IMR-90 (cell line): Measurements from ENCODE around the gene SFTPB. TPM values are rescaled to one million over a fixed set of nuclear protein-coding genes. Genes with fewer than 3 reads are reported as not detected.

ENCODE experiments used
- ATAC-seq: fragments of 200-7000 bp; cut with Tn5 transposase; 2 replicates; pipeline ENCODE4 v1.9.1; 2020; ENCODE audit warnings: low read depth, mild to moderate bottlenecking, moderate library complexity
- BruUV-seq: library from RNA; stranded (reverse); fragments of 400-500 nt; replicated peaks from 2 replicates; lab custom pipeline; 2021; lab: Mats Ljungman, UMichigan
- CTCF ChIA-PET: fragments of 300-600 bp; formaldehyde crosslinking; extraction: SDS; loops from one replicate; lab custom pipeline; 2021; ENCODE audit warnings: antibody characterized with exemption; lab: Yijun Ruan, JAX
- POLR2A ChIA-PET: fragments of 300-600 bp; sonication (Branson Sonifier 250); formaldehyde crosslinking; loops from one replicate; lab custom pipeline; 2022; ENCODE audit warnings: antibody characterized with exemption; ENCODE audit not compliant: unreplicated experiment; lab: Charles Lee
- DNase-seq: peaks from one replicate; pipeline ENCODE4 v3.0.0; 2013
- H2AFZ ChIP-seq: replicated peaks from 2 replicates; pipeline ENCODE3; 2013; ENCODE audit warnings: low read length, mild to moderate bottlenecking; ENCODE audit not compliant: poor library complexity
- H2AK5ac ChIP-seq: 2 replicates; pipeline ENCODE4 v1.6.1; 2013; ENCODE audit warnings: low read depth, low read length, inconsistent platforms
- H2AK9ac ChIP-seq: replicated peaks from 2 replicates; pipeline ENCODE3; 2013; ENCODE audit warnings: mild to moderate bottlenecking, low read depth, low read length, moderate library complexity; ENCODE audit not compliant: poor library complexity
- H2BK120ac ChIP-seq: 2 replicates; pipeline ENCODE4 v1.6.1; 2013; ENCODE audit warnings: low read depth, low read length, inconsistent platforms
- H2BK15ac ChIP-seq: 3 replicates; pipeline ENCODE4 v1.6.1; 2013; ENCODE audit warnings: low read depth, low read length, inconsistent platforms
- H2BK20ac ChIP-seq: 2 replicates; pipeline ENCODE4 v1.6.1; 2013; ENCODE audit warnings: low read depth, mild to moderate bottlenecking, inconsistent platforms, low read length, moderate library complexity
- H2BK5ac ChIP-seq: 2 replicates; pipeline ENCODE4 v1.6.1; 2013; ENCODE audit warnings: mild to moderate bottlenecking, low read depth, low read length, inconsistent platforms; ENCODE audit not compliant: poor library complexity, severe bottlenecking
- H3K14ac ChIP-seq: replicated peaks from 2 replicates; pipeline ENCODE4 v1.6.1; 2013; ENCODE audit warnings: low read depth, low read length, inconsistent platforms
- H3K18ac ChIP-seq: 2 replicates; pipeline ENCODE4 v1.6.1; 2013; ENCODE audit warnings: low read depth, low read length, control low read depth
- H3K23ac ChIP-seq: 2 replicates; pipeline ENCODE4 v1.6.1; 2013; ENCODE audit warnings: low read depth, low read length, inconsistent platforms
- H3K27ac ChIP-seq: 2 replicates; pipeline ENCODE4 v1.5.1; 2013; ENCODE audit warnings: mild to moderate bottlenecking, control low read depth, low read length; ENCODE audit not compliant: insufficient read depth
- H3K27me3 ChIP-seq: 2 replicates; pipeline ENCODE4 v1.6.1; 2013; ENCODE audit warnings: low read length; ENCODE audit not compliant: control insufficient read depth, insufficient read depth
- H3K36me3 ChIP-seq: 2 replicates; pipeline ENCODE4 v1.6.1; 2013; ENCODE audit warnings: low read length, mixed read lengths; ENCODE audit not compliant: control insufficient read depth, insufficient read depth
- H3K4ac ChIP-seq: 2 replicates; pipeline ENCODE4 v1.6.1; 2013; ENCODE audit warnings: low read depth, low read length, inconsistent platforms
- H3K4me1 ChIP-seq: 2 replicates; pipeline ENCODE4 v1.6.1; 2013; ENCODE audit warnings: low read length, mixed read lengths; ENCODE audit not compliant: control insufficient read depth, insufficient read depth
- H3K4me2 ChIP-seq: 2 replicates; pipeline ENCODE4 v1.6.1; 2013; ENCODE audit warnings: low read depth, mild to moderate bottlenecking, control low read depth, low read length, moderate library complexity
- H3K4me3 ChIP-seq: 2 replicates; pipeline ENCODE4 v1.5.1; 2013; ENCODE audit warnings: low read depth, mild to moderate bottlenecking, control low read depth, low read length, moderate library complexity; ENCODE audit not compliant: insufficient read depth
- H3K56ac ChIP-seq: 2 replicates; pipeline ENCODE4 v1.6.1; 2013; ENCODE audit warnings: low read length, inconsistent platforms; ENCODE audit not compliant: insufficient read depth; ENCODE audit errors: extremely low read depth
- H3K79me1 ChIP-seq, 2 experiments: 2 replicates each; pipeline ENCODE4 v1.6.1; 2013; ENCODE audit warnings: low read length in 2 of 2, inconsistent platforms in 1 of 2, low read depth in 1 of 2
- H3K9ac ChIP-seq: 2 replicates; pipeline ENCODE4 v1.6.1; 2013; ENCODE audit warnings: low read depth, low read length, control low read depth
- H3K9me1 ChIP-seq: 2 replicates; pipeline ENCODE4 v1.6.1; 2013; ENCODE audit warnings: low read length, inconsistent platforms; ENCODE audit not compliant: insufficient read depth
- H3K9me3 ChIP-seq: 2 replicates; pipeline ENCODE4 v1.6.1; 2013; ENCODE audit warnings: low read length; ENCODE audit not compliant: control insufficient read depth, insufficient read depth
- H4K20me1 ChIP-seq: 2 replicates; pipeline ENCODE4 v1.6.1; 2013; ENCODE audit warnings: low read length, inconsistent platforms; ENCODE audit not compliant: insufficient read depth
- H4K5ac ChIP-seq: 2 replicates; pipeline ENCODE4 v1.6.1; 2013; ENCODE audit warnings: mild to moderate bottlenecking, low read depth, low read length, control low read depth
- H4K8ac ChIP-seq, 2 experiments: 2 replicates each; pipeline ENCODE4 v1.6.1; 2013; ENCODE audit warnings: low read depth in 2 of 2, low read length in 2 of 2, control low read depth in 1 of 2, inconsistent platforms in 1 of 2
- H4K91ac ChIP-seq: 2 replicates; pipeline ENCODE4 v1.6.1; 2013; ENCODE audit warnings: low read depth, low read length, inconsistent platforms; ENCODE audit not compliant: insufficient read depth
- CEBPB ChIP-seq: IDR thresholded peaks from 2 replicates; pipeline ENCODE4 v1.6.1; 2012; ENCODE audit warnings: low read depth, low read length, improper control_type of control experiment
- FOS ChIP-seq: fragments of 150-350 bp; IDR thresholded peaks from 2 replicates; pipeline ENCODE4 v1.6.1; 2016; ENCODE audit warnings: low read depth, low read length
- MAFK ChIP-seq: IDR thresholded peaks from 2 replicates; pipeline ENCODE4 v1.6.1; 2012; ENCODE audit warnings: low read depth, low read length, improper control_type of control experiment
- POLR2A ChIP-seq: IDR thresholded peaks from 2 replicates; pipeline ENCODE4 v1.6.1; 2012; ENCODE audit warnings: mild to moderate bottlenecking, low read depth, low read length
- RAD21 ChIP-seq: IDR thresholded peaks from 2 replicates; pipeline ENCODE4 v1.6.1; 2012; ENCODE audit warnings: low read length, improper control_type of control experiment
- RFX5 ChIP-seq: IDR thresholded peaks from 2 replicates; pipeline ENCODE4 v1.8.0; 2012; ENCODE audit warnings: low read depth, mild to moderate bottlenecking, low read length, moderate library complexity
- SMC3 ChIP-seq: fragments of 150-350 bp; IDR thresholded peaks from 2 replicates; pipeline ENCODE4 v1.6.1; 2016; ENCODE audit warnings: low read depth, mild to moderate bottlenecking, antibody characterized with exemption, low read length, moderate library complexity
- WGBS, 2 experiments: methylation state at CpG; one replicate each; pipeline versions ENCODE4 v1.1.5 to v1.1.7; 2013; ENCODE audit warnings: missing lambda C conversion rate in 2 of 2; ENCODE audit not compliant: insufficient read length in 1 of 2; ENCODE audit errors: extremely low coverage in 2 of 2; 5-methylcytosine and 5-hydroxymethylcytosine counted together
- dilution Hi-C: fragments of 300-500 bp; cut with HindIII; formaldehyde crosslinking; loops from one replicate; pipeline ENCODE4 v1.14.3; 2018; ENCODE audit warnings: low sequenced_read_pairs; ENCODE audit not compliant: unreplicated experiment
- in situ Hi-C: fragments of 300-500 bp; cut with MboI; formaldehyde crosslinking; loops from 3 replicates; pipeline ENCODE4 v1.14.3; 2019; ENCODE audit warnings: low sequenced_read_pairs, inconsistent platforms, mixed read lengths
- intact Hi-C: fragments of 100-400 bp; cut with micrococcal nuclease; formaldehyde crosslinking; loops from 2 replicates; pipeline ENCODE4 v1.10.0; 2022
- polyA plus RNA-seq, 3 experiments: library from polyadenylated mRNA; depleted of rRNA; stranded (reverse); fragments of >200 nt; gene quantifications; 2 replicates each; pipeline ENCODE4 v1.2.3, GENCODE V29; 2012; ENCODE audit warnings: low replicate concordance in 1 of 3
- total RNA-seq: library from RNA; depleted of rRNA; stranded (reverse); fragments of >200 nt; gene quantifications from 2 replicates; pipeline ENCODE4 v1.2.3, GENCODE V29; 2012
- TF ChIP-seq, protein P1 (sequence below): conservative IDR thresholded peaks from 2 replicates; pipeline ENCODE4 v1.5.1; 2012; ENCODE audit warnings: mild to moderate bottlenecking, low read depth, low read length, improper control_type of control experiment

The SFTPB gene
- total and polyA plus RNA-seq, 2 of the 4 experiments (the other 2 are of a cell fraction): not detected

DNA sequence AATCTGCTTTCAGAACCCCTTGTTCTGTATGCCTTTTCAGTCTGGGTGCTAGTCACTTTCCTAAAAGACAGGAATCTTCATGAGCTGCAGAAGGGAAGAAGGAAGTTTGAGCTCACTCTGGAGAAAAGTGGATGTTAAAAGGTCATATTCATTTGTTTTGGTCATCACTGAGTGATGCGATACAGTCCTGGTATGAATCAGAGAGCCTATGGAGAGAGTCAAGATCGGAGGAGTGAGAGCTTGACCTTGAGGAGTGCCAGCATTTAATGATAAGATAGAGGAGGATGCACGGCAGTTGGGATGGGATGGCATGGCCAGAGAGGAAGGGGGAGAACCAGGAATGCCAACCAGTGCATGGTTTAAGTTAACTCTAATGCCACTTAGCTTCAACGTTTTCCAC is 32.4 kb downstream of the SFTPB start:
- no peak overlapping the region for H2AK5ac ChIP-seq
- H3K9ac ChIP-seq: no peak overlapping the region
- H3K4ac ChIP-seq: no peak overlapping the region
- no peak overlapping the region for H2AFZ ChIP-seq
- no peak overlapping the region for H2BK5ac ChIP-seq
- H3K4me2 ChIP-seq: no peak overlapping the region
- no peak overlapping the region for H3K56ac ChIP-seq
- TF ChIP-seq RAD21: no peak
- TF ChIP-seq RFX5: no peak
- TF ChIP-seq, protein P1, sequence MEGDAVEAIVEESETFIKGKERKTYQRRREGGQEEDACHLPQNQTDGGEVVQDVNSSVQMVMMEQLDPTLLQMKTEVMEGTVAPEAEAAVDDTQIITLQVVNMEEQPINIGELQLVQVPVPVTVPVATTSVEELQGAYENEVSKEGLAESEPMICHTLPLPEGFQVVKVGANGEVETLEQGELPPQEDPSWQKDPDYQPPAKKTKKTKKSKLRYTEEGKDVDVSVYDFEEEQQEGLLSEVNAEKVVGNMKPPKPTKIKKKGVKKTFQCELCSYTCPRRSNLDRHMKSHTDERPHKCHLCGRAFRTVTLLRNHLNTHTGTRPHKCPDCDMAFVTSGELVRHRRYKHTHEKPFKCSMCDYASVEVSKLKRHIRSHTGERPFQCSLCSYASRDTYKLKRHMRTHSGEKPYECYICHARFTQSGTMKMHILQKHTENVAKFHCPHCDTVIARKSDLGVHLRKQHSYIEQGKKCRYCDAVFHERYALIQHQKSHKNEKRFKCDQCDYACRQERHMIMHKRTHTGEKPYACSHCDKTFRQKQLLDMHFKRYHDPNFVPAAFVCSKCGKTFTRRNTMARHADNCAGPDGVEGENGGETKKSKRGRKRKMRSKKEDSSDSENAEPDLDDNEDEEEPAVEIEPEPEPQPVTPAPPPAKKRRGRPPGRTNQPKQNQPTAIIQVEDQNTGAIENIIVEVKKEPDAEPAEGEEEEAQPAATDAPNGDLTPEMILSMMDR: no peak
- TF ChIP-seq CEBPB: no peak
- no peak for TF ChIP-seq POLR2A
- no peak for TF ChIP-seq MAFK
- TF ChIP-seq SMC3: no peak
- TF ChIP-seq FOS: no peak
- BruUV-seq: no TSS peak
- peaks cover 6 to 41% of the 10 kb centered on the region in 2 experiments for H3K79me1 ChIP-seq
- H3K9me1 ChIP-seq: no peaks in the 10 kb centered on the region
- CTCF ChIA-PET: interaction anchor here (0.6 to 2.7 kb wide), 3 partner anchors 14 to 73 kb away, joined by 4 to 18 read pairs (median 7); no protein-coding TSS in a partner anchor
- POLR2A ChIA-PET: no interaction called here
- H3K23ac ChIP-seq: 0 out of 2 replicates have a peak overlapping the region, but pooled peaks have one; percentile 11
- H3K27ac ChIP-seq: no peak overlapping the region
- H3K4me1 ChIP-seq: 0 out of 2 replicates have a peak, but pooled peaks cover 4% of the 10 kb centered on the region
- in situ Hi-C loops: loop anchor here (5.0 kb wide), 1 partner anchor 177 kb away; no protein-coding TSS in a partner anchor
- H3K14ac ChIP-seq: 0 out of 2 replicates have a peak overlapping the region, but pooled peaks have one; percentile 5
- no peak overlapping the region for H2BK20ac ChIP-seq
- no peaks in the 10 kb centered on the region for H3K27me3 ChIP-seq
- H4K91ac ChIP-seq: no peak overlapping the region
- no peak overlapping the region for H4K8ac ChIP-seq
- 37% methylated on average over 2 of the region's 4 CpGs; no CpG with 5 or more reads in 1 of the 2 experiments for WGBS, 2 experiments
- H2AK9ac ChIP-seq: no peak overlapping the region
- dilution Hi-C loops: no loop called here
- peak; percentile 50 for DNase-seq
- intact Hi-C loops: no loop called here
- H2BK120ac ChIP-seq: no peak overlapping the region
- H4K20me1 ChIP-seq: peaks cover 15% of the 10 kb centered on the region
- no peak overlapping the region for H3K4me3 ChIP-seq
- H2BK15ac ChIP-seq: no peak overlapping the region
- no peak overlapping the region for H3K18ac ChIP-seq
- H3K36me3 ChIP-seq: peaks cover 56% of the 10 kb centered on the region
- H4K5ac ChIP-seq: no peak overlapping the region
- ATAC-seq: peak; percentile 68
- no peaks in the 10 kb centered on the region for H3K9me3 ChIP-seq
